Suppressor macrophage treated with lipopolysaccharide for 4 hours (primary cell): Measurements from ENCODE around the gene ZNF536.

Source experiments
- DNase-seq: peaks from one replicate; pipeline ENCODE4 v3.0.0-alpha.2; 2020

ZNF536 gene

GRCh38 chr19:30577551-30578105 is 205.4 kb downstream of the ZNF536 start:
- DNase-seq: no peak

GRCh38 chr19:30579419-30579818 is 207.2 kb downstream of the ZNF536 start:
- no peak for DNase-seq

GRCh38 chr19:30580673-30581072 is 208.5 kb downstream of the ZNF536 start:
- DNase-seq: no peak

GRCh38 chr19:30584090-30584489 is 211.9 kb downstream of the ZNF536 start:
- DNase-seq: no peak

GRCh38 chr19:30587869-30588268 is 215.7 kb downstream of the ZNF536 start:
- DNase-seq: no peak

- DNase-seq: no peak
Measured at GRCh38 chr19:30590596-30591229, 218.5 kb downstream of the ZNF536 start.

GRCh38 chr19:30593356-30593755 is 221.2 kb downstream of the ZNF536 start:
- no peak for DNase-seq

- DNase-seq: no peak
Measured at GRCh38 chr19:30593975-30594745, 222.0 kb downstream of the ZNF536 start.

- DNase-seq: no peak
Measured at GRCh38 chr19:30596268-30596667, 224.1 kb downstream of the ZNF536 start.

- DNase-seq: no peak
Measured at GRCh38 chr19:30596813-30597399, 224.7 kb downstream of the ZNF536 start.

- no peak for DNase-seq
Measured at GRCh38 chr19:30598688-30599087, 226.5 kb downstream of the ZNF536 start.

- no peak for DNase-seq
Measured at GRCh38 chr19:30602661-30603350, 230.6 kb downstream of the ZNF536 start.

GRCh38 chr19:30604657-30605056 is 232.5 kb downstream of the ZNF536 start:
- DNase-seq: no peak

- DNase-seq: no peak
Measured at GRCh38 chr19:30605333-30605732, 233.1 kb downstream of the ZNF536 start.

GRCh38 chr19:30606114-30607050 is 234.2 kb downstream of the ZNF536 start:
- no peak for DNase-seq
